ENCODE data around the gene MEGF8. TPM values are rescaled to one million over a fixed set of nuclear protein-coding genes. Genes with fewer than 3 reads are reported as not detected.
A peak's percentile ranks its signal among the peaks of the same experiment; 100 is the strongest.

Gene MEGF8
- total and polyA plus RNA-seq, 2 of the 13 experiments (the other 11 are each of a cell fraction or from before 2014, with no cell fraction given) = 4.0 to 8.8 TPM

GRCh38 chr19:42406111-42406510, 80.7 kb downstream of the MEGF8 start:
- ChIA-PET CTCF (ENCODE audit: low intra/inter-chr PET ratio, low total read pairs) (no interaction called here), POLR2A (no interaction called here)
- Histone ChIP-seq H3K4me3 (replicated peaks in 1 of 3; ENCODE audit: insufficient read depth in 1 of 3, low read depth in 2 of 3, low read length in 3 of 3) (no peak overlapping the region), H3K27me3 (ENCODE audit: control insufficient read depth in 1 of 2, insufficient read depth in 2 of 2, low read length in 2 of 2) (peaks cover 12 to 42% of the 10 kb centered on the region in 2 experiments), H3K9me3 (ENCODE audit: low read length) (no peaks in the 10 kb centered on the region), H3K79me2 (ENCODE audit: insufficient read depth, low read length) (no peaks in the 10 kb centered on the region), H3K27ac (ENCODE audit: extremely low read length, insufficient read depth, low read length) (no peak overlapping the region), H2AFZ (ENCODE audit: low read length) (no peak overlapping the region), H3K36me3 (replicated peaks in 1 of 2; ENCODE audit: control insufficient read depth in 1 of 2, insufficient read depth in 2 of 2, low read length in 2 of 2) (no peaks in the 10 kb centered on the region), H3K4me2 (ENCODE audit: low read depth, low read length) (no peak overlapping the region; the same call in 1 of the 2 replicates), H3K9ac (ENCODE audit: insufficient read depth, low read depth, low read length) (no peak overlapping the region), H3K4me1 (ENCODE audit: insufficient read depth, low read length) (peaks cover 14% of the 10 kb centered on the region), H4K20me1 (ENCODE audit: insufficient read depth, low read length) (no peaks in the 10 kb centered on the region)
- in situ Hi-C loops (cut with HindIII; ENCODE audit: extremely low pct_ligation_motif_present, low pct_unique_long_range_greater_than_20kb) = no loop called here
- no peak for DNase-seq (ENCODE audit: low spot score)
- intact Hi-C loops (cut with micrococcal nuclease; ENCODE audit: unreplicated experiment) = no loop called here
- WGBS (ENCODE audit: low lambda C conversion rate) = 0% methylated on average over 1 of the region's 11 CpGs
- FAIRE-seq = no peak
- no peak for TF ChIP-seq ZBTB7A (CRISPR knock-in tag; IDR thresholded peaks at IDR 0.05)
- no peak for TF ChIP-seq GPN1 (CRISPR knock-in tag; IDR thresholded peaks at IDR 0.05; ENCODE audit: borderline replicate concordance)
- 0 out of 2 replicates have a peak, but pooled peaks have one; percentile 13 for TF ChIP-seq ZNF687 (CRISPR knock-in tag; IDR thresholded peaks at IDR 0.05)
- no peak for TF ChIP-seq PAX8 (CRISPR knock-in tag; IDR thresholded peaks at IDR 0.05; ENCODE audit: borderline replicate concordance)
- BruUV-seq (replicated peaks) = no TSS peak
- no peak for ATAC-seq
